Fibroblast of skin of left biceps (primary cell): ENCODE results near the gene SOCS7.

Experiments used
- DNase-seq, 2 experiments: peaks; one replicate each; pipeline ENCODE4 v3.0.0-alpha.2; 2013; ENCODE audit warnings: low read depth in 2 of 2

SOCS7 gene

DNA sequence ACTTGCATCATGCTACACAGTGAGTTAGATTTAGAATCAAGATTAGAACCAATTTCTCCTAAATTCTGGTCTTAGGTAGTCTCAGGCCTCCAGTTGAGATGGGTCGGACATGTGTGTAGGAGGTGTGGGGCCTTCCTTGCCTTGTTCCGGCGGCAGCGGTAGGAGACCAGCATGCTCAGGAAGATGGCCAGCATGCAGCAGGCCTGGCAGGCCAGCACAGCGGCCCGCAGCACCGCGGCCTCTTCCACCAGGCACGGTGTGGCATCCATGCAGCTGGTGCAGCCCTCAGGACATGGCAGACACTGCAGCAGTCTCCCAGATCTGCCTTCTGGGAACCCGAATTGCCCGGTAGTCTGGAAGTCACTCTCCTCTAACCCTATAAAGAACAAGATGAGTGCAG lies 14.8 kb upstream of the SOCS7 start:
- no peak for DNase-seq

- DNase-seq: no peak
Observed at GRCh38 chr17:38338053-38338452, 13.6 kb upstream of the SOCS7 start.

- no peak for DNase-seq
Observed at GRCh38 chr17:38338535-38338934, 13.1 kb upstream of the SOCS7 start.

DNA sequence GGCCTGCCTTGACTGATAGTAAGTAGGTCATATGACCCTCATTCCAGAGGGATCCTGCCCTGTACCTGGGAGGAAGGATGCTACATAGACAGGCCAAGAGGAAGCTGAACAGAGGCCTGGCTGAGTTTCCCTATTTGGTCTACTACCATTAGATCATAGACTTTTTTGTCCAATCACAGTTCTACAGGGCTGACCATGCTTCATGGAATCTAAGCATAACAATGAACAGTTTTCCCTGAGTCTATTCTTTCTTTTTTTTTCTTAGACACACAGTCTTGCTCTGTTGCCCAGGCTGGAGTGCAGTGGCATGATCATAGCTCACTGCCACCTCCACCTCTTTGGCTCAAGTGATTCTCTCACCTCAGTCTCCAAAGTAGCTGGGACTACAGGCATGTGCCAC lies 11.8 kb upstream of the SOCS7 start:
- DNase-seq: no peak

GRCh38 chr17:38341035-38341721 lies 10.5 kb upstream of the SOCS7 start:
- DNase-seq: no peak

GRCh38 chr17:38342886-38343607 lies 8.6 kb upstream of the SOCS7 start:
- no peak for DNase-seq

DNA sequence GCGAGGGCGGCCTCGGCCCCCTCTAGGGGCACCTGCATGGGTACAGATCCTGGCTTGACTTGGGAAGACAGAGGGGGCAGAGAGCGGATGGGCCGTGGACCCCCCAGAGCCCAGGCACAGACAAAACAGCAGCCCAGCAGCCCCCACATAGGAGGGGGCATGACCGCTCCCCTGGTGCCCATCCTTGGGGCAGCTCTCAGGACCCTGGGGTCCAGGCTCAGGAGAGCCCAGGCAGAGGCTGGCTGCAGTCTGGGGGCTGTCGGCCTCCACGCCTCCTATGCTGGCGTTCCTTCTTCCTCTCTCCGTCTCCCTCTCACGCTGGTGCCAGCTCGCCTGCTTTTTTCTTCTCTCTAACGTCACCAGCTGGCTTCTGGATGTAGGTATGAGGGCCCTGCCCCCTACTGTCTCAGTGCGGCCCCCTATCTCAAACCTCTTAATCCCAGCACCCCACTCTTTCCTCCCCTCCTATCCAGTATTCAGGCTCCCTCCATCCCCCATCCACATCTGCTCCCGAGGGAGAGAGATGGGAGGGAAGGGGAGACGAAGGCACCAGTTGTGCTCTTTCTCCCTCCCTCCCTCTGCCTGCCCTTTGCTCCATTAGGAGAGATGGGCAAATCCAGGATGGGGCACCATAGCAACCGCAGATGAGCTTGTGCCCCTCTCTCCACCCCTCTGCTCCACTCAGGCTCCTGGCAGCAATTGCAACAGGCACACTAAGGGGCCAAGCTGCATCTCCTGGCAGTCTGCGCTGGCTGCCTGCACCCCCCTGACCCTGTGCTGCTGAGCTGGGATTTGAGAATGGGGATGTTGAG lies 7.8 kb upstream of the SOCS7 start, which contains the start of gene GPR179:
GPR179 (minus strand) TSS at position 349 of the 812 bp plus-strand sequence; CDS start at position 182, 167 bp downstream.
- no peak for DNase-seq

- DNase-seq: no peak
Observed at GRCh38 chr17:38344420-38344745, 7.3 kb upstream of the SOCS7 start.

DNA sequence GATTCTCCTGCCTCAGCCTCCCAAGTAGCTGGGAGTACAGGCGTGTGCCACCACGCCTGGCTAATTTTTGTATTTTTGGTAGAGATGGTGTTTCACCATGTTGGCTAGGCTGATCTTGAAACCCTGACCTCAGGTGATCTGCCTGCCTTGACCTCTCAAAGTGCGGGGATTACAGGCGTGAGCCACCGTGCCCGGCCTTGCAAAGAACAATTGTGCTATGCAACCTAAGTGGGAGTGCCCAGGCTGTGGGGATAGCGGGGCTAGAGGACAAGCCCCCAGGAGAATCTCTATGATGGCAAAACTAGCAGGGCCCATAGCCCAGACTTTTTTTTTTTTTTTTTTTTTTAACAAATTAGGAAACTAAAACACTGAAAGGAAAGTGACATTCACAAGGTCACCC lies 5.9 kb upstream of the SOCS7 start:
- DNase-seq: no peak

DNA sequence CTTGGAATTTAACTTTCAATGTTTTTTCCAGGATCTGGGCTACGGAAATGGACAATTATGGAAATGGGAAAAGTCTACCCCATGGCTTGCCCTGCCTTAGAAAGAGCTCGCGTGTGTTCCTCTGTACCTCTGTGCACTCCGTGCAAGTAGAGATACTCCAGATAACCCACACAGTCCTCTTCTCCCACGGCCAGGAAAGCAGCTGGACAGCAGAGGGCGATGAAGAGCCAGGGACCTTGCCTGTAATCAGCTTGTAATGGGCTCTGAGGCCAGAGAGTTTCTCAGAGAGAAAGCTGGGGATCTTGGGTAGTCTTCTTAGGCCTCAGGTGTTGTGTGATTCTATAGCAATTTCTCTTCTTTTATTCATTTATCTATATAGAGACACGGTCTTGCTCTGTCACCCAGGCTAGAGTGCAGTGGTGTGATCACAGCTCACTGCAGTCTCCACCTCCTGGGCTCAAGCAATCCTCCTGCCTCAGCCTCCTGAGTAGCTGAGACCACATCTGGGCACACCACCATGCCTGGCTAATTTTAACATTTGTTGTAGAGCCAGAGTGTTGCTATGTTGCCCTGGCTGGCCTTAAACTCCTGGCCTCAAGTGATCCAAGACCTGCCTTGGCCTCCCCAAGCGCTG lies 2.4 kb upstream of the SOCS7 start:
- peak; percentile 40 for DNase-seq

DNA sequence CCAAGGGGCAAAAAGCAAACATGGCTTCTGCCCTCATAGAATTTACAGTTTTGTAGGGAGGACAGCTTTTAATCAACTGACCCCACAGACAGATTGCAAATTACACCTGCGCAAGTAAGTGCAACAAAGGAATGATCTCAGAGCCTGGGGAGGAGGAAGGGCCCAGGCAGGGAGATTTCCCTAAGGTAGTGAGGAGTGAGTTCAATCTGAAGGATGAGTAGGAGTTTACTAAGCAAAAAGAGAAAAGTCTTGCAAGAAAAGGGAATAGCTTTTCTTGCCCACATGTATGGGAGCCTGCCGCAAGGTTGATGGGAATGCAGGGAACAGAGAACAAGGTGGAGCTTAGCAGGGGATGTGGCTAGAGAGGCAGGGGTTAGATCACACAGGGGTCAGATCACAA lies 1.6 kb upstream of the SOCS7 start:
- no peak for DNase-seq

DNA sequence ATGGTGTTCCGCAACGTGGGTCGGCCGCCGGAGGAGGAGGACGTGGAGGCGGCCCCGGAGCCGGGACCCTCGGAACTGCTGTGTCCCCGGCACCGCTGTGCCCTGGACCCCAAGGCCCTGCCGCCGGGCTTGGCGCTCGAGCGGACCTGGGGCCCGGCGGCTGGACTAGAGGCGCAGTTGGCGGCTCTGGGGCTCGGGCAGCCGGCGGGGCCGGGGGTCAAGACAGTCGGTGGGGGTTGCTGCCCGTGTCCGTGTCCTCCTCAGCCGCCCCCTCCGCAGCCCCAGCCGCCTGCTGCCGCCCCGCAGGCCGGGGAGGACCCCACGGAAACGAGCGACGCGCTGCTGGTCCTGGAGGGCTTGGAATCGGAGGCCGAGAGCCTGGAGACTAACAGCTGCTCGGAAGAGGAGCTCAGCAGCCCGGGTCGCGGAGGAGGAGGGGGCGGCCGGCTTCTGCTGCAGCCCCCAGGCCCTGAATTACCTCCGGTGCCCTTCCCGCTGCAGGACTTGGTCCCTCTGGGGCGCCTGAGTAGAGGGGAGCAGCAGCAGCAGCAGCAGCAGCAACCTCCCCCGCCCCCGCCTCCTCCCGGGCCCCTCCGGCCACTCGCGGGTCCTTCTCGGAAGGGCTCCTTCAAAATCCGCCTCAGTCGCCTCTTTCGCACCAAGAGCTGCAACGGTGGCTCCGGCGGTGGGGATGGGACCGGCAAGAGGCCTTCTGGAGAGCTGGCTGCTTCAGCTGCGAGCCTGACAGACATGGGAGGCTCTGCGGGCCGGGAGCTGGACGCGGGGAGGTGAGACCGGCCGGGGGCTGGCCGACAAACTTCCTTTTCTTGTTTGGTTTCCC lies 821 bp downstream of the SOCS7 start:
- DNase-seq: no peak

DNA sequence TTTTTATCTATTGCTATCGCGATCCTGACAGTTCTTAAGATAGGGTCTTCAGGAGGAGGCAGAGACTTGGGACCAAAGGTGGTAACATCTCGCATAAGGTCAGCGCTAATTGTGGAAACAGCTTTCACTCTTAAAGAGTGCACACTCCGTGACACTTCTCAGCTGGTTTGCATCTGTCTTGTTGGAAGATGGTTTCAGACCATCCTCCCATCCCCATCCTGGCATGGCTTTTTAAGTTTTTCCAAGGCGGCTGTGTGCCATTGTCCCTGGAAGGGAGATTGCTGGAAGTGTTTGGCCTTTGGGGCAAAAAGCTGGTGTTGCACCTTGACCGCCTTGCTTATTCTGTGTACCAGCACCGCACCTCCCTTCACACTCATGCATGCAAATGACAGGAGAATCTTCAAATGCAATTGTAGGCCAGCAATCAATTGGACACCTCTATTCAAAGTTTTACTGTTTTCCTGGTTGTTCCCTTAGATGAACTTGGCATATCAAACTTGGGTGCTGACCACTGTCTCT lies 1.5 kb downstream of the SOCS7 start:
- DNase-seq: no peak

GRCh38 chr17:38353668-38354067 lies 2.0 kb downstream of the SOCS7 start:
- DNase-seq: no peak

GRCh38 chr17:38354466-38354865 lies 2.8 kb downstream of the SOCS7 start:
- DNase-seq: no peak

GRCh38 chr17:38355251-38355650 lies 3.6 kb downstream of the SOCS7 start:
- DNase-seq: no peak

DNA sequence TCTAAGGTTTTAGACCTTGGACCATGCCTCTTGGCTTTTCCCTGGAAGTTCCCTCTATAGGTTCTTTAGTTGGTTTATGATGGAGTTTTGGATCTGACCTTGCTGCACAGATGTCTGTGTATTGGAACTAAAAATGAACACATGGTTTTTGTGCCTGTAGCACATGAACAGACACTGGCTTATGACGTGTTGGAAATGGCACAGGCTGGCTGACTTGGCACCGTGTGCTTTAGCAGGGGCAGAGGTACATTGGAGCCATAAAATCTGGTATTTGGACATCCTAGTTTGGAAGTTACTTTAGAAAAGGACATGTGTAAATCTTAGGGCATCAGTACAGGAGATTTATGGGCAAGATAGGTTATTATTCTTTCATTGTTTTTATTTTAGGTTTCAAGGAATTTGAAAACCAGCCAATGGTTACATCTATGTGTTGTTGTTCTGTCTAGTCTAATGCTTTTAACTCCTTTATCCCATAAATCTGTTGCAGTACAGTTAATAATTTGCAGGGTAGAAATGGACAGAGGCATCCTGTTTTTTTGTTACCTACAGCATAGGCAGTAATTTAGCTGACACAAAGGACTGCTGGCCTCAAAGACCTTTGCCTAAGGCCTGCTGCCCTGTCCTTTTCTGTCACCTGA lies 6.0 kb downstream of the SOCS7 start:
- DNase-seq: no peak

DNA sequence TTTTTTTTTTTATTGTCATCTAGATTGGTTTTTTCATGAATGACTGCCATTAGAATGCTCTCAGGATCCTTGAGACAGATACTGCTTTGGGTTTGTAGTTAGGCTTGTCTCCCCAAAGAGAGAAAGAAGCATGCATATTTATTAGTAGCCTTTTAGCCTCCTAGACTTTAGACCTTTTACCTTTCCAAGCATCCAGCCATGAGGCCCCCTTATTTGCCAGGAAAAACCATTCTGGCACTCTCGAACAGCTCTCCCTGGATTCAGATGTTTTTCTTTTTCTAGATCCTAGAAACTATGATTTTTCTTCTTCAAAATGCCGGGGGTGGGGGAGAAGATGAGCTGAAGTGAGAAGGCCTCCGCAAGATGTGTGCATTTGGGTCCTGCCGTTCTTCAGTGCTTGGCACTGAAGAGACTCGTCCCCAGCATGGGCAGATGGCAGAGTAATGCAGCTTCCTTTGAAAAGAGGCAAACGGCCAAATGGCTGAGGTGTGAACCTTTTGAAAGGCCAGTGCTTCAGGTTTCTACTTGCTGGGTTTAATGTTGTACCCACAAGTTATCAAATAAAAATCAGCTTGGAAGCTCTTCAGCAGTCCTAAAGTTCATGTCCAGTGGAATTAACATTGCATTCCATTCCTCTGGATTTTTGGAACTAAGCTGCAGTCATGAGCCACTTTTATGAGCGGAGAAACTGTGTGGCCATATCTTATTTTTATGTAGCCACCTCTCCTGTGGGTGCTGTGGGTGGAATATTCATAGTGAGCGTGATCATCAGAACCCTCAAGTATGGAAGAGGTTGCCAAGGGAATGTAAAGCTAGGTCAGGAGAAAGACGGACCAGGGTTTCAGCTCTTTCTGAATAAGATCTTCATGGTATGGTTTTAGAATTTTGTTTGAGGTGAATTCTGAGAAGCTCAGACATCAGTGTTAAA lies 7.2 kb downstream of the SOCS7 start:
- DNase-seq: no peak

DNA sequence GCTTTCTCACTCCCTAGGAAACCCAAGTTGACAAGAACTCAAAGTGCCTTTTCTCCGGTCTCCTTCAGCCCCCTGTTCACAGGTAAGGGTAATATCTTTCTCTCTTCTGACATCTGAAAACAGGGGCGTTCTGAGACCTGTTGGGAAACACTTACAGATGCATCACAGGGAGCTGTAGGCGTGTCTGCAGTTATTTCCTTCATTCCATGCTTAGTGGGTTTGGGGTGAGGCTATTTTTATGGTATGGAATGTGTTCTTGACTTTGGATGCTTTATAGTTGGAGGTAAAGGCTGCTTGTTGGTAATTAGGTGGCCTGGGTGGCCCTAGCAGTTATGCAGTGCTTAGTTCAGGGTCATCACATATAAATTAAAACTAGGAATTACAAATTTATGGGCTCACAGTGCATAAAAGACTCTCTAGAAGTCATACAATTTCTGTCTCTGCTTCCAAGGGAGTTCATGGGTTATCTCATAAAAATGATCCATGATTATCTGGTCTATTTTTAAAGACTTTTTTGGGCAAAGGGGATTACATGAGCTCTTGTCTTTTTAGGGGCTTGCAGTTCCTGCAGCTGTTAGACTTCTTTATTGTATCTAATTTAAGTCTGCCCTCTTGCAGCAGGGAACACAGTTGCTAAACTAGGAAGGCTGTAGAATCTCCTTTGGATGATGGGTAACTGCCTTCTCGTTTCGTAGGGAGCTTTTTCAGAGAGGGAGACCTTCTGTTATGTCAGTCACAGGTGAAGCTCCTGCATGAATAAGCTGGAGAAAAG lies 10.2 kb downstream of the SOCS7 start:
- peak in 1 of 2 experiments; percentile 6 for DNase-seq
